Vagina (tissue), 2 donors: ENCODE results near the gene RELCH.

Experiments
- POLR2A ChIP-seq, 2 donors: fragments of 450-650 bp; IDR thresholded peaks; one replicate each; pipeline ENCODE4 v1.6.1; 2017; ENCODE audit warnings: antibody characterized with exemption in 2 of 2, mild to moderate bottlenecking in 2 of 2, moderate library complexity in 2 of 2
- POLR2AphosphoS5 ChIP-seq, 2 donors: sonication (generic); formaldehyde crosslinking; IDR thresholded peaks; one replicate each; pipeline ENCODE4 v1.9.0; 2017; ENCODE audit warnings: antibody characterized with exemption in 2 of 2, mild to moderate bottlenecking in 2 of 2, low read depth in 1 of 2; ENCODE audit not compliant: insufficient read depth in 1 of 2
- TF ChIP-seq, protein P1 (sequence below), 3 experiments: fragments of 450-650 bp in 2 of 3; fragments of 200-600 bp in 1 of 3; sonication (generic) in 1 of 3; IDR thresholded peaks; one replicate each; pipeline ENCODE4 v1.5.1; 2017 to 2019; ENCODE audit warnings: antibody characterized with exemption in 3 of 3, mild to moderate bottlenecking in 2 of 3, moderate library complexity in 2 of 3

GRCh38 chr18:62179213-62179612, 7.8 kb upstream of the RELCH start:
- TF ChIP-seq POLR2A (IDR thresholded peaks at IDR 0.05) (no peak), POLR2AphosphoS5 (IDR thresholded peaks at IDR 0.05; ENCODE audit: insufficient read depth in 1 of 2, low read depth in 1 of 2) (no peak)
- TF ChIP-seq, protein P1, sequence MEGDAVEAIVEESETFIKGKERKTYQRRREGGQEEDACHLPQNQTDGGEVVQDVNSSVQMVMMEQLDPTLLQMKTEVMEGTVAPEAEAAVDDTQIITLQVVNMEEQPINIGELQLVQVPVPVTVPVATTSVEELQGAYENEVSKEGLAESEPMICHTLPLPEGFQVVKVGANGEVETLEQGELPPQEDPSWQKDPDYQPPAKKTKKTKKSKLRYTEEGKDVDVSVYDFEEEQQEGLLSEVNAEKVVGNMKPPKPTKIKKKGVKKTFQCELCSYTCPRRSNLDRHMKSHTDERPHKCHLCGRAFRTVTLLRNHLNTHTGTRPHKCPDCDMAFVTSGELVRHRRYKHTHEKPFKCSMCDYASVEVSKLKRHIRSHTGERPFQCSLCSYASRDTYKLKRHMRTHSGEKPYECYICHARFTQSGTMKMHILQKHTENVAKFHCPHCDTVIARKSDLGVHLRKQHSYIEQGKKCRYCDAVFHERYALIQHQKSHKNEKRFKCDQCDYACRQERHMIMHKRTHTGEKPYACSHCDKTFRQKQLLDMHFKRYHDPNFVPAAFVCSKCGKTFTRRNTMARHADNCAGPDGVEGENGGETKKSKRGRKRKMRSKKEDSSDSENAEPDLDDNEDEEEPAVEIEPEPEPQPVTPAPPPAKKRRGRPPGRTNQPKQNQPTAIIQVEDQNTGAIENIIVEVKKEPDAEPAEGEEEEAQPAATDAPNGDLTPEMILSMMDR (IDR thresholded peaks at IDR 0.05), result no peak
